SK-N-SH treated with all-trans-retinoic acid at 6 μM for 48 hours (cell line): ENCODE data around the gene ST14.

Experiments used
- ATAC-seq: fragments of 200-7000 bp; cut with Tn5 transposase; 3 replicates; pipeline ENCODE4 v1.9.1; 2020; ENCODE audit warnings: mild to moderate bottlenecking, moderate library complexity
- ARNTL ChIP-seq: fragments of 450-650 bp; formaldehyde crosslinking; IDR thresholded peaks from 2 replicates; pipeline ENCODE4 v1.5.0; 2020; ENCODE audit warnings: low read depth, mild to moderate bottlenecking, moderate library complexity, borderline replicate concordance
- CSDC2 ChIP-seq: fragments of 250-450 bp; sonication (Bioruptor Pico); IDR thresholded peaks from 2 replicates; pipeline ENCODE4 v1.5.0; 2020; ENCODE audit warnings: mild to moderate bottlenecking, moderate library complexity
- ESRRG ChIP-seq: fragments of 250-450 bp; sonication (Bioruptor Pico); IDR thresholded peaks from 2 replicates; pipeline ENCODE4 v1.6.1; 2021; ENCODE audit warnings: mild to moderate bottlenecking
- GLIS3 ChIP-seq: fragments of 250-450 bp; sonication (Bioruptor Pico); IDR thresholded peaks from 2 replicates; pipeline ENCODE4 v1.5.0; 2020; ENCODE audit warnings: mild to moderate bottlenecking, moderate library complexity
- ISL1 ChIP-seq: fragments of 250-450 bp; sonication (Bioruptor Pico); IDR thresholded peaks from 2 replicates; pipeline ENCODE4 v2.1.2; 2022; ENCODE audit warnings: mild to moderate bottlenecking, moderate library complexity
- OSR1 ChIP-seq: fragments of 250-450 bp; sonication (Bioruptor Pico); IDR thresholded peaks from 2 replicates; pipeline ENCODE4 v1.8.0; 2022; ENCODE audit warnings: moderate library complexity, mild to moderate bottlenecking, inconsistent platforms
- PATZ1 ChIP-seq: fragments of 250-450 bp; sonication (Bioruptor Pico); IDR thresholded peaks from 2 replicates; pipeline ENCODE4 v1.8.0; 2020; ENCODE audit warnings: mild to moderate bottlenecking, moderate library complexity, borderline replicate concordance
- SNAI2 ChIP-seq: fragments of 250-450 bp; sonication (Bioruptor Pico); IDR thresholded peaks from 2 replicates; pipeline ENCODE4 v1.5.0; 2020; ENCODE audit warnings: mild to moderate bottlenecking, moderate library complexity
- TOX ChIP-seq: fragments of 250-450 bp; sonication (Bioruptor Pico); IDR thresholded peaks from 2 replicates; pipeline ENCODE4 v1.8.0; 2021; ENCODE audit warnings: mild to moderate bottlenecking, moderate library complexity, borderline replicate concordance
- ZC3H10 ChIP-seq: fragments of 250-450 bp; sonication (Bioruptor Pico); IDR thresholded peaks from 2 replicates; pipeline ENCODE4 v1.5.1; 2021; ENCODE audit warnings: mild to moderate bottlenecking, moderate library complexity
- ZNF565 ChIP-seq: fragments of 450-650 bp; formaldehyde crosslinking; conservative IDR thresholded peaks from 2 replicates; pipeline ENCODE4 v1.5.0; 2020; ENCODE audit warnings: low read depth, mild to moderate bottlenecking, moderate library complexity
- ZNF70 ChIP-seq: fragments of 450-650 bp; formaldehyde crosslinking; IDR thresholded peaks from 2 replicates; pipeline ENCODE4 v1.5.0; 2020; ENCODE audit warnings: mild to moderate bottlenecking, moderate library complexity
- ZNF8 ChIP-seq: fragments of 450-650 bp; formaldehyde crosslinking; IDR thresholded peaks from 2 replicates; pipeline ENCODE4 v1.5.0; 2020; ENCODE audit warnings: mild to moderate bottlenecking, moderate library complexity
- TF ChIP-seq, protein P1 (sequence below): fragments of 250-450 bp; sonication (Bioruptor Pico); IDR thresholded peaks from 2 replicates; pipeline ENCODE4 v1.5.0; 2020; ENCODE audit warnings: mild to moderate bottlenecking, moderate library complexity
- TF ChIP-seq, protein P2 (sequence below): fragments of 250-450 bp; sonication (Bioruptor Pico); IDR thresholded peaks from 2 replicates; pipeline ENCODE4 v1.8.0; 2021; ENCODE audit warnings: low read depth, mild to moderate bottlenecking, moderate library complexity, borderline replicate concordance
- TF ChIP-seq, protein P3 (sequence below): fragments of 250-450 bp; sonication (Bioruptor Pico); IDR thresholded peaks from 2 replicates; pipeline ENCODE4 v1.5.1; 2021; ENCODE audit warnings: mild to moderate bottlenecking, moderate library complexity
- TF ChIP-seq, protein P4 (sequence below): fragments of 250-450 bp; sonication (Bioruptor Pico); IDR thresholded peaks from 2 replicates; pipeline ENCODE4 v1.5.1; 2020; ENCODE audit warnings: low read depth, mild to moderate bottlenecking, moderate library complexity

Gene ST14

DNA sequence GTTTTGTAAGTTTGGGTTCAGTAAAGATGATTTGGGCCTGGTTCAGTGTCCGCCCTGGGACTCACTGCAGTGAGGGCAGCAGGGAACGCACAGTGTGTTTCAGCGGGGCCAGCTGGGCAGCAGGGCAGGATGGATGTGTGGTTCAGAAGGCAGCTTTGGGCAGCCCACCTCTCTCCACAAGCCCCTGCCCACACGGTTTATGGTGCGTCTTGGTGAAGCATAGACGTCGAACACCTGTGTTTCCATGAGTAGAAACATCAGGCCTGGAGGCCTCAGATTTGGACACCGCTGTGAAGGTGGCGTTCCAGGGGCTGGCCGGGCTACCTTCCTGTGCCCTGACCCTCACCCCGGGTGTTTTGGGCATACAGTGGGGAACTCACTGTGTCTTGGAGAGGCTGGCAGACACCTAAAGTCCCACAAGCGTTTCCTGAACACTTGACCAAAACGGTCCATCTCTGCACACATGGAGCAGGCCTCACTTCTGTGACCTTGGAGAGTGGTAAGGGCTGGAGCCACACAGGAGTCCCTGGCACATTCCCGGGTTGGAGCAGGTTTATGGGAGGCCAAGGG is 59.0 kb downstream of the ST14 start:
- no peak for TF ChIP-seq TOX (CRISPR knock-in tag)
- TF ChIP-seq ZNF8 (CRISPR knock-in tag): no peak
- no peak for TF ChIP-seq CSDC2 (CRISPR knock-in tag)
- TF ChIP-seq ZNF565 (CRISPR knock-in tag): no peak
- TF ChIP-seq ARNTL (CRISPR knock-in tag): no peak
- TF ChIP-seq OSR1: no peak
- no peak for TF ChIP-seq ZNF70
- TF ChIP-seq, protein P1, sequence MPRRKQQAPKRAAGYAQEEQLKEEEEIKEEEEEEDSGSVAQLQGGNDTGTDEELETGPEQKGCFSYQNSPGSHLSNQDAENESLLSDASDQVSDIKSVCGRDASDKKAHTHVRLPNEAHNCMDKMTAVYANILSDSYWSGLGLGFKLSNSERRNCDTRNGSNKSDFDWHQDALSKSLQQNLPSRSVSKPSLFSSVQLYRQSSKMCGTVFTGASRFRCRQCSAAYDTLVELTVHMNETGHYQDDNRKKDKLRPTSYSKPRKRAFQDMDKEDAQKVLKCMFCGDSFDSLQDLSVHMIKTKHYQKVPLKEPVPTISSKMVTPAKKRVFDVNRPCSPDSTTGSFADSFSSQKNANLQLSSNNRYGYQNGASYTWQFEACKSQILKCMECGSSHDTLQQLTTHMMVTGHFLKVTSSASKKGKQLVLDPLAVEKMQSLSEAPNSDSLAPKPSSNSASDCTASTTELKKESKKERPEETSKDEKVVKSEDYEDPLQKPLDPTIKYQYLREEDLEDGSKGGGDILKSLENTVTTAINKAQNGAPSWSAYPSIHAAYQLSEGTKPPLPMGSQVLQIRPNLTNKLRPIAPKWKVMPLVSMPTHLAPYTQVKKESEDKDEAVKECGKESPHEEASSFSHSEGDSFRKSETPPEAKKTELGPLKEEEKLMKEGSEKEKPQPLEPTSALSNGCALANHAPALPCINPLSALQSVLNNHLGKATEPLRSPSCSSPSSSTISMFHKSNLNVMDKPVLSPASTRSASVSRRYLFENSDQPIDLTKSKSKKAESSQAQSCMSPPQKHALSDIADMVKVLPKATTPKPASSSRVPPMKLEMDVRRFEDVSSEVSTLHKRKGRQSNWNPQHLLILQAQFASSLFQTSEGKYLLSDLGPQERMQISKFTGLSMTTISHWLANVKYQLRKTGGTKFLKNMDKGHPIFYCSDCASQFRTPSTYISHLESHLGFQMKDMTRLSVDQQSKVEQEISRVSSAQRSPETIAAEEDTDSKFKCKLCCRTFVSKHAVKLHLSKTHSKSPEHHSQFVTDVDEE: no peak
- TF ChIP-seq GLIS3 (CRISPR knock-in tag): no peak
- TF ChIP-seq, protein P2, sequence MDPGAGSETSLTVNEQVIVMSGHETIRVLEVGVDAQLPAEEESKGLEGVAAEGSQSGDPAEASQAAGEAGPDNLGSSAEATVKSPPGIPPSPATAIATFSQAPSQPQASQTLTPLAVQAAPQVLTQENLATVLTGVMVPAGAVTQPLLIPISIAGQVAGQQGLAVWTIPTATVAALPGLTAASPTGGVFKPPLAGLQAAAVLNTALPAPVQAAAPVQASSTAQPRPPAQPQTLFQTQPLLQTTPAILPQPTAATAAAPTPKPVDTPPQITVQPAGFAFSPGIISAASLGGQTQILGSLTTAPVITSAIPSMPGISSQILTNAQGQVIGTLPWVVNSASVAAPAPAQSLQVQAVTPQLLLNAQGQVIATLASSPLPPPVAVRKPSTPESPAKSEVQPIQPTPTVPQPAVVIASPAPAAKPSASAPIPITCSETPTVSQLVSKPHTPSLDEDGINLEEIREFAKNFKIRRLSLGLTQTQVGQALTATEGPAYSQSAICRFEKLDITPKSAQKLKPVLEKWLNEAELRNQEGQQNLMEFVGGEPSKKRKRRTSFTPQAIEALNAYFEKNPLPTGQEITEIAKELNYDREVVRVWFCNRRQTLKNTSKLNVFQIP (CRISPR knock-in tag): no peak
- no peak for TF ChIP-seq ISL1 (CRISPR knock-in tag)
- TF ChIP-seq, protein P3, sequence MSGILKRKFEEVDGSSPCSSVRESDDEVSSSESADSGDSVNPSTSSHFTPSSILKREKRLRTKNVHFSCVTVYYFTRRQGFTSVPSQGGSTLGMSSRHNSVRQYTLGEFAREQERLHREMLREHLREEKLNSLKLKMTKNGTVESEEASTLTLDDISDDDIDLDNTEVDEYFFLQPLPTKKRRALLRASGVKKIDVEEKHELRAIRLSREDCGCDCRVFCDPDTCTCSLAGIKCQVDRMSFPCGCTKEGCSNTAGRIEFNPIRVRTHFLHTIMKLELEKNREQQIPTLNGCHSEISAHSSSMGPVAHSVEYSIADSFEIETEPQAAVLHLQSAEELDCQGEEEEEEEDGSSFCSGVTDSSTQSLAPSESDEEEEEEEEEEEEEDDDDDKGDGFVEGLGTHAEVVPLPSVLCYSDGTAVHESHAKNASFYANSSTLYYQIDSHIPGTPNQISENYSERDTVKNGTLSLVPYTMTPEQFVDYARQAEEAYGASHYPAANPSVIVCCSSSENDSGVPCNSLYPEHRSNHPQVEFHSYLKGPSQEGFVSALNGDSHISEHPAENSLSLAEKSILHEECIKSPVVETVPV: no peak
- no peak for TF ChIP-seq PATZ1 (CRISPR knock-in tag)
- ATAC-seq: no peak

DNA sequence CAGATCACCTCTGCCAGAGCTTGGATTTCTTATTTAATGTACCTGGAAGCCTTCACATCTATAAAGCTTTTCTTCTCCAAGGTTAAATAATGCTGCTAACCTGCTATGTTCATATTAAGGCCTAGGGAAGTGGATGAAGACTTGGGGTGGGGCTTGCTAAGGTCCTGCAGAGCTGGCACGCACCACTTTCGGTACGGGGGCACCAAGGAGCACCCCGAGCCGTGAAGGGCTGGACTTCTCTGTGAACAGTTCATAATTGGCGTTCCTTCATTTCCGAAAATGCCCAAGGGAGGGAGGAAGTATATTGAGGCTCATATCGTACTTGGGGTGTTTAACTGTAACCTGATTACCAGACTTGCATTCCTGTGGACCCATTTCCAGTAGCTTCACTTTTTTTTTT is 59.6 kb downstream of the ST14 start:
- TF ChIP-seq ZNF70: no peak
- no peak for TF ChIP-seq GLIS3 (CRISPR knock-in tag)
- no peak for TF ChIP-seq SNAI2 (CRISPR knock-in tag)
- TF ChIP-seq, protein P1: no peak
- TF ChIP-seq, protein P2 (CRISPR knock-in tag): no peak
- TF ChIP-seq OSR1: no peak
- TF ChIP-seq, protein P4, sequence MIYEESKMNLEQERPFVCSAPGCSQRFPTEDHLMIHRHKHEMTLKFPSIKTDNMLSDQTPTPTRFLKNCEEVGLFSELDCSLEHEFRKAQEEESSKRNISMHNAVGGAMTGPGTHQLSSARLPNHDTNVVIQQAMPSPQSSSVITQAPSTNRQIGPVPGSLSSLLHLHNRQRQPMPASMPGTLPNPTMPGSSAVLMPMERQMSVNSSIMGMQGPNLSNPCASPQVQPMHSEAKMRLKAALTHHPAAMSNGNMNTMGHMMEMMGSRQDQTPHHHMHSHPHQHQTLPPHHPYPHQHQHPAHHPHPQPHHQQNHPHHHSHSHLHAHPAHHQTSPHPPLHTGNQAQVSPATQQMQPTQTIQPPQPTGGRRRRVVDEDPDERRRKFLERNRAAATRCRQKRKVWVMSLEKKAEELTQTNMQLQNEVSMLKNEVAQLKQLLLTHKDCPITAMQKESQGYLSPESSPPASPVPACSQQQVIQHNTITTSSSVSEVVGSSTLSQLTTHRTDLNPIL: no peak
- no peak for TF ChIP-seq ZC3H10 (CRISPR knock-in tag)
- TF ChIP-seq ARNTL (CRISPR knock-in tag): no peak
- no peak for TF ChIP-seq ESRRG (CRISPR knock-in tag)
- TF ChIP-seq TOX (CRISPR knock-in tag): no peak
- ATAC-seq: no peak
